Measurements from ENCODE around the gene RGMA.

Gene RGMA

GRCh38 chr15:93072011-93072410 lies 17.0 kb downstream of the RGMA start:
- no peak for DNase-seq (ENCODE audit: low spot score)
- TF ChIP-seq CTCF (IDR thresholded peaks at IDR 0.05; ENCODE audit: extremely low read depth, missing control alignments): no peak

DNA sequence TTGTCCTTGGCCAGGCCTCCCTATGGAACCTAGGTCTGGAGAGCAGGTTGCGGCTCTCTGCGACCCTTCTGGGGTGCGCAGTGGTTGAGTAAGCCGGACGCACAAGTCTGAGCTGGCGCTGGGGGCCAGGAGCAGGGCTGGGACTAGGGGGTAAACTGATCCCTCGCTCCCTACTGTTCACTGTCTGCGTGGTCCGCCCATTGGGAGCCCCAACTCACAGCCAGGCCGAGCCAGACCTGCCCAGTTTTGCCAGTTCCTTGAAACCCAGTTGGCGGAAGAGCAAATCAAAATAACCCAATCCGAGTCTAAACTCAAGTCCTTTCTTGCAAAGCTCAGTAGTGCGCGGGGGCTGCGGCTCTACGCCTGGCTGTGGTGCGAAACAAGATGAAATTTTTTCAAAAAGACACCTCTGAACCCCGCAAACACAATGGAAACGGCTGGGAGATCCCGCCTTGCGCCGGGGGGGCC lies 17.5 kb downstream of the RGMA start:
- TF ChIP-seq CTCF (IDR thresholded peaks at IDR 0.05; ENCODE audit: extremely low read depth, missing control alignments): no peak
- DNase-seq (ENCODE audit: low spot score): no peak

GRCh38 chr15:93070551-93071296 lies 18.3 kb downstream of the RGMA start:
- DNase-seq (ENCODE audit: low spot score): no peak
- TF ChIP-seq CTCF (IDR thresholded peaks at IDR 0.05; ENCODE audit: extremely low read depth, missing control alignments): no peak

GRCh38 chr15:93070132-93070531 lies 18.9 kb downstream of the RGMA start:
- TF ChIP-seq CTCF (IDR thresholded peaks at IDR 0.05; ENCODE audit: extremely low read depth, missing control alignments): no peak
- DNase-seq (ENCODE audit: low spot score): no peak

- no peak for DNase-seq (ENCODE audit: low spot score)
Measured at GRCh38 chr15:93068581-93069199, 20.3 kb downstream of the RGMA start.

DNA sequence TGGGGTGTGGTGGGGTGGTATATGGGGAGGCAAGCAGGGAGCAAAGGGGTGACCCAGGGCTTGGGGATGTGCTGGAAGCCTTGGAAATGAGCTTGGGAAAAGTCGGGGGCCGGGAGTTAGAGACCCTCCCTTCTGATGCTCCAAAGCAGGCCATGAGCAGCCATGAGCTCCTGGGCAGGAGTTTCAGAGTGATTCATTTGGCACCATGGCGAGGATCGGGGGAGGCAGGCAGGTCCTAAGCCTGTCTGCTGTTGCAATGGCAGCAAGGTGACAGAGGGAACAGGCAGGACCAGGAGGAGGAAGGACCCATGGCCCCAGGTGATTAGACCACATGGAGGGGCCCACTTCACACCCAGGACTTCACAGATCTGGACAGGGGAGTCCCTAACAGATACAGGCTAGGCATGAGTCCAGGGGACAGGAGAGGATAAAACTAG lies 21.3 kb downstream of the RGMA start:
- no peak for TF ChIP-seq CTCF (IDR thresholded peaks at IDR 0.05; ENCODE audit: extremely low read depth, missing control alignments)
- no peak for DNase-seq (ENCODE audit: low spot score)

More at GRCh38 chr15:93068581-93069199, 20.3 kb downstream of the RGMA start:
- TF ChIP-seq CTCF (IDR thresholded peaks at IDR 0.05; ENCODE audit: extremely low read depth, missing control alignments): no peak
